NCI-H526 treated with DMSO at 0.1 percent for 48 hours (cell line): ENCODE results near the gene SETBP1.

Experiments
- DNase-seq: peaks from one replicate; lab custom pipeline; 2025; lab: John Stamatoyannopoulos, UW

The SETBP1 gene

GRCh38 chr18:44680273-44681075 lies at the start of gene SETBP1:
Gene SETBP1 (plus strand): TSS chr18:44680888. CDS start chr18:44701347, 20,459 bp downstream.
- DNase-seq: peak; percentile 38

- DNase-seq: no peak
Measured at GRCh38 chr18:44632469-44633145, 48.1 kb upstream of the SETBP1 start.

- DNase-seq: no peak
Measured at GRCh38 chr18:44635546-44635945, 45.1 kb upstream of the SETBP1 start.

- DNase-seq: no peak
Measured at GRCh38 chr18:44636241-44636640, 44.4 kb upstream of the SETBP1 start.

- no peak for DNase-seq
Measured at GRCh38 chr18:44637210-44638033, 43.3 kb upstream of the SETBP1 start.

GRCh38 chr18:44638034-44638540 lies 42.6 kb upstream of the SETBP1 start:
- no peak for DNase-seq

GRCh38 chr18:44638811-44639210 lies 41.9 kb upstream of the SETBP1 start:
- no peak for DNase-seq

- DNase-seq: no peak
Measured at GRCh38 chr18:44643004-44643403, 37.7 kb upstream of the SETBP1 start.

GRCh38 chr18:44651478-44651877 lies 29.2 kb upstream of the SETBP1 start:
- DNase-seq: no peak

GRCh38 chr18:44651918-44652572 lies 28.6 kb upstream of the SETBP1 start:
- DNase-seq: no peak

- DNase-seq: no peak
Measured at GRCh38 chr18:44652722-44653121, 28.0 kb upstream of the SETBP1 start.

- no peak for DNase-seq
Measured at GRCh38 chr18:44654573-44654972, 26.1 kb upstream of the SETBP1 start.

GRCh38 chr18:44655435-44655834 lies 25.3 kb upstream of the SETBP1 start:
- DNase-seq: no peak

- no peak for DNase-seq
Measured at GRCh38 chr18:44659771-44660170, 20.9 kb upstream of the SETBP1 start.

GRCh38 chr18:44668270-44668975 lies 12.3 kb upstream of the SETBP1 start:
- no peak for DNase-seq

GRCh38 chr18:44671914-44672313 lies 8.8 kb upstream of the SETBP1 start:
- DNase-seq: no peak

GRCh38 chr18:44672506-44672905 lies 8.2 kb upstream of the SETBP1 start:
- no peak for DNase-seq

- DNase-seq: no peak
Measured at GRCh38 chr18:44673256-44673880, 7.3 kb upstream of the SETBP1 start.

- DNase-seq: no peak
Measured at GRCh38 chr18:44677933-44678332, 2.8 kb upstream of the SETBP1 start.

- no peak for DNase-seq
Measured at GRCh38 chr18:44678725-44679055, 2.0 kb upstream of the SETBP1 start.
